HG03095 (cell line): ENCODE results near the gene THOC7.

Experiments used
- ATAC-seq: cut with Tn5 transposase; IDR thresholded peaks from one replicate; pipeline ENCODE4 v1.9.1; 2021; ENCODE audit warnings: moderate library complexity; ENCODE audit not compliant: unreplicated experiment

Gene THOC7

GRCh38 chr3:63863150-63864007, at the start of gene THOC7, which contains the start of gene ATXN7:
TSS of gene THOC7 (minus strand) at chr3:63863805. CDS start at chr3:63863790, 15 bp downstream.
TSS of gene ATXN7 (plus strand) at chr3:63863867. CDS start at chr3:63912599, 48,732 bp downstream.
- peak; percentile 61 for ATAC-seq

DNA sequence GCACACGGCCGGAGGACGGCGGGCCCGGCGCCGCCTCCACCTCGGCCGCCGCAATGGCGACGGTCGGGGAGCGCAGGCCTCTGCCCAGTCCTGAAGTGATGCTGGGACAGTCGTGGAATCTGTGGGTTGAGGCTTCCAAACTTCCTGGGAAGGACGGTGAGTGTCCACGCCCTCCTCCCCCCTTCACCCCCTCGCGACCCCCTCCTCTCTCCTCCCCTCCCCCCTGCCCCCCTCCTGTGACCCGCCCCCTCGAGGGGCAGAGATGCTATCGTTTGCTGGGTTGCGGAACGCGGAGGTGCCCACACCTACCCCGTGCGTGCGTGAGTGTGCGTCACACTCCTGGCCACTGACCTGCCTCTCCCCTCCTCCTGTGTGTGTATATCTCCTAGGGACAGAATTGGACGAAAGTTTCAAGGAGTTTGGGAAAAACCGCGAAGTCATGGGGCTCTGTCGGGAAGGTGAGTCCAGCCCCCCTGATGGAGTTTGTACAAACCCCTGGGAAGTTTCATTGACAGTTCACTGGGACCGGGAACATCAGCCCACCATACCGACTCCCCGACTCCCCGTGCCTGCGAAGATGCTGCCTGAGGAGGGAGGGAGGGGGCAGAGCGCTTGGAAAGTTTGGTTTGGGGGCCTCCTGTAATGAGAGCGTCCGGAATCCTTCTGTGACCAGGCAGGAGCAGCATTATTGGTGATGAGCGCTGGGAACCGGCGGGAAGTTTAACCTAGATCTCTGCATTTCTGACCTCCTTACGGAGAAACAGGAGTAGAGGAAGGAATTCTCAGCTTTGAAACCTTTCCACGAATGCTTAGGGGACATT, 49.4 kb upstream of the THOC7 start:
- ATAC-seq = no peak

DNA sequence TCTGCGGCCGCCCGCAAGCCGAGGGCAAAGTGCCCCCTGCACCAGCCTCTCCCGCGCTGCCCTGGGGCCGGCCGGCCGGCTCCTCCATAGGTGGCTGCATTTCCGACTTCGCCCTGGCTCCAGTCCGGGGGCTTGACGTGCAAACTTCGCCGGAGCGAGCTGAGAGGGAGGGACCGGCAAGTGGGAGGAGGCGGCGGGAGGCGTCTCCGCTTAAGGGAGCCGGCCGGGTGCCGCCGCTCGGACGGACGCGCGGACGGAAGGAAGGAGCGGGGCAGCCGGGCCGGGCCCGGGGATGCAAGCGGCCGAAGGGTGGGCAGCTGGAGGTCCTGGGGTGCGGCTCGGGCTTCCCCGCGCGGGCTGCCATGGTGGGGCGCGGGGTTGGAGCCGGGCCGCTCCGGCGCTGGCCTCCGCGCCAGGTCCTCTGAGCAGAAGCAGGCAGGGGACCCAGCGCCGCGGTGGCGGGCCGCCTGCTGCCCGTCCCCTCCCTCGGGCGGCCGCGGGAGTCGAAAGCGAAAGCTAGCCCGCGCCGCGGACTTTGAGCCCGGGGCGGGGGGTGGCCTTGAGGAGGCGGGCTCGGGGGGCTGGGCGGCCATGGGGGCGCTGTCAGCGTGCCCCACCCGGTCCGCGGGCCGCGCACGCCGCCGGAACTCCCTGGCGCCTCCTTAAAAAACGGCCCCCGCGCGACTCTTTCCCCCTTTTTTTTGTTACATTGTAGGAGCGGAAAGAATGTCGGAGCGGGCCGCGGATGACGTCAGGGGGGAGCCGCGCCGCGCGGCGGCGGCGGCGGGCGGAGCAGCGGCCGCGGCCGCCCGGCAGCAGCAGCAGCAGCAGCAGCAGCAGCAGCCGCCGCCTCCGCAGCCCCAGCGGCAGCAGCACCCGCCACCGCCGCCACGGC, 48.5 kb upstream of the THOC7 start, which contains the start of gene SCAANT1:
Gene SCAANT1 (minus strand): TSS at position 511 of the 895 bp plus-strand sequence.
- ATAC-seq = peak; percentile 83

DNA sequence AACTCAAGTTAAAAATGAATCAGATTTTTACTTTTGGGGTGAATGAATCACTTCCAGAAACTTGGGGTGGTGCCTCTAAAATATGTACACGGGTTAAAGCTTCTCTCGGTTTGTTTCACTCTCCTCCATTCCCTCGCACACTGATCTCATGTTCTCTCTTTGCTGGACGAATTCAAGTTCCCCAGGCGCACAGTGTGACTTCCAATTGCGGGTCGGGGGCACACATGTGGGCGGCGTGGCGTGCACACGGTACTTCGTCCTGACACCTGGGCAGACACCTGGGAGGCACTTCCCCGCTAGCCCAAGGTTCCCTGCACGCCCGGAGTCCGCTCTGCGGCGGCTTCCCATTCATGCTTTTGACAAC, 47.9 kb upstream of the THOC7 start:
- no peak for ATAC-seq

- ATAC-seq = no peak
Observed at GRCh38 chr3:63910891-63911290, 47.3 kb upstream of the THOC7 start.

DNA sequence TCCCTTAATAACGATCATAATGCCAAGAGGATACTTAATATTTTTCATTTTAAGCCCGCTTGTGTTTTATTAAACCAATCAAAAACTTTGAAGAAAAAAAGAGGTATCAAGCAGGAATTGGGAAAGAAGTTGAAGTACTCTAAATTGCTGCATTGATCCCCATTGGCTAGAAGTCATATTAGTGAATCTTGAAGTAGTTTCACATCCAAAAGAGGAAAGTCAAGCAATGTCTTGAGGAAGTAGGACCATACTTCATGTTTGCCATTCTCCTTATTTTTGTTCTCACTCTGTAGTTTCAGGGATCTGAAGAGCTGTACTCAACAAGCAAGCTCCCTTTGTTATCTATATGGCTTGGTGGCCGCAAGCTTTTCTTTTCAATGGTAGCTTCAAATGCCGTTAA, 46.4 kb upstream of the THOC7 start:
- ATAC-seq = no peak

DNA sequence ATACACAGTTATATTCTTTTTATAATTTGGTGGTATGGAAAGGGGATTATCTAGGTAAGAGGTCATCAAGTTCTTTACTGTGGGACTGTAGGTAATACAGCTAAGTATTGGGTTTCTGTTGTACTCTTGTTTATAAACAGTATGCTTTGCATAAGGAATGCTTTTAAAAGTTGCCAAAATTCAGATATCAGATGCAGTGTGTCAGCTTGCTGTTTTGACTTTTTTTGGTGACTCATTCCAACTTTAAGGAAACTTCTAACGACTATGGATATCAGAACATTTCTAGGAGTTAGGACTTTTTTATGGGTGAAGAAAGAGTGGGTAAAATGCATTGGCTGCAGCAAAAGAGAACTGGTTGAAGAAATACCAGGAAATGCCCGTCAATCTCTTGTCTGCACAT, 45.8 kb upstream of the THOC7 start:
- no peak for ATAC-seq

- no peak for ATAC-seq
Observed at GRCh38 chr3:63908776-63909175, 45.2 kb upstream of the THOC7 start.

GRCh38 chr3:63908081-63908736, 44.6 kb upstream of the THOC7 start:
- no peak for ATAC-seq

DNA sequence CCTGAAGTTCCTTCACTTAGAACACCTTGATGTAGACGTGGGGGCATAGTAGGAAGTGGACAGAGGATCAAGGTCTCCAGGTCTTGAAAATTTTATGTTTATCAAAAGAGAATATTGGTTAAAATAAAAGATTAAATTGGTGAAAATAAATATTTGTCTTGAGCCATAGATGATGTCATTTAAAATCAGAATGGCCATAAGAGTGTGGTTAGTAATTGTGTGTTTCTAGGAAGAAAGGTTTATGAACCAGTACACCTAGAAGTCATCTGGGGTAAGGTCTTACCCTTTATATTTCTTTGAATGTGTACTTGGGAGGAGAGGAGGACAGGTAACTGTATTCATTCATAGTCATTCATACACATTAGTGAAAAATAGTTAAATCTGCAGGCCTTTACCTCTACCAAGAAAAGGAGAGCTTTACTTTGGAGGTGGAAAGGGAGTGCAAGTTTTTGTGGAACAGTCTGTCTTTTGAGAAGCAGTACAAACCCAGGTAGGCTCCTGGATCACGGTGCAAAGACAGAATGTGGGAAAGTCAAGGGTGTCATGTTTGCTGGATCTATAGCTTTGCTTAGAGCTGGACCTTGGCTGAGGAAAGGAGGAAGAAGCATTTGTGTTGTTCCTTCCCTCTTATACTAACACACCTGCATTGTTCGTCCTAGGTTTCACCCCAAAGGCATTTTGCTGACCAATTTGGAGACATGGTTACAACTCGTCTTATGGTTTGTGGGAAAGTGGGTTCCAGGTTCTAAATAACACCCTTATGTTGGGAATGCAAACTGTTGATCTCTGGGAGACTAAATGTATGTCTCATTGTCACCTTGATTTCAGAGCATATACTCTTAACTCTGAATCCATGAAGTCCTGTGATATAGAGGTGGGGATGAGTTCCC, 42.4 kb upstream of the THOC7 start:
- ATAC-seq = no peak

GRCh38 chr3:63900459-63900858, 36.9 kb upstream of the THOC7 start:
- no peak for ATAC-seq

- ATAC-seq = no peak
Observed at GRCh38 chr3:63900010-63900409, 36.4 kb upstream of the THOC7 start.

- peak; percentile 83 for ATAC-seq
Observed at GRCh38 chr3:63896332-63897030, 32.9 kb upstream of the THOC7 start.

- ATAC-seq = no peak
Observed at GRCh38 chr3:63895422-63896189, 32.0 kb upstream of the THOC7 start.

DNA sequence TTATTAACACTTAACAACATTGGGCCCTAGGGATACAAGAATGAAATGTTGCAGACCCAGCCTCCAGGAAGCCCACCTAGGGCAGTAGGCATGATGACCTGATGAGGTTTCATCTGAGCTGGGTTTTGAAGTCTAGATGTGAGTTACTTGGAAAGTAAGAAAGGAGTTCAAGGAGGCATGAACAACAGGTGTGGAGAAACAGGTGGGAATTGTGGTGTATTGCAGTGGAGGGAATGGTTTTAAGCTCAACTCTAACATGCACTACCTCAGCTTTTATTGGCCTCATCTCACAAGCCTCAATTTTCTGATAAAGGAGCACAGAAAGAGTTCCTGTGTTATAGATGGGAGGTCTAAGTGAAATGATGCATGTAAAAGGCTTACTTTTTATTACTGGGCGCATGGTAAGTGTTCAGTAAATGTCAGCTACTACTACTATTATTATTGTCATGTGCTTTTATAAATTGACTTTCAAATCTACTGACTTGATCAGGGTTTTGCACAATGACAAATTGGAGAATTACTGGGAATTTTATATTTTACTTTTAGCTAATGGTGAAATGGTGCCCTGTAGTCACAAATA, 29.3 kb upstream of the THOC7 start:
- no peak for ATAC-seq

DNA sequence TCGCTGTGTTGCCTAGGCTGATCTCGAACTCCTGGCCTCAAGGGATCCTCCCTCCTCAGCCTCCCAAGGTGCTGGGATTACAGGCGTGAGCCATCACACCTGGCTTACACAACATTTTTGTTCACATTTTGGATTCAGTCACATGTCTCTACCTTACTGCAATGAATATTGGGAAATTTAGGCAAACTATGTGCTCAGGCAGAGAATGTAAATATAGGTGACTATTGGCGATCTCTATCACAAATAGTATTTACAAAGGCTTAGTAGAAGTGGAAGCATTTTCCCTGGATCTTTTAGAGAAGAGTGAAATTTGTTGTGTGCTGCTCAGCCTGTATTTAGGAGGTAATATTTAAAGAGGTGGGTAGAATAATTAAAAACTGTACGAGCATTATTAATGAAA, 27.9 kb upstream of the THOC7 start:
- ATAC-seq = no peak

- no peak for ATAC-seq
Observed at GRCh38 chr3:63886858-63887257, 23.3 kb upstream of the THOC7 start.

DNA sequence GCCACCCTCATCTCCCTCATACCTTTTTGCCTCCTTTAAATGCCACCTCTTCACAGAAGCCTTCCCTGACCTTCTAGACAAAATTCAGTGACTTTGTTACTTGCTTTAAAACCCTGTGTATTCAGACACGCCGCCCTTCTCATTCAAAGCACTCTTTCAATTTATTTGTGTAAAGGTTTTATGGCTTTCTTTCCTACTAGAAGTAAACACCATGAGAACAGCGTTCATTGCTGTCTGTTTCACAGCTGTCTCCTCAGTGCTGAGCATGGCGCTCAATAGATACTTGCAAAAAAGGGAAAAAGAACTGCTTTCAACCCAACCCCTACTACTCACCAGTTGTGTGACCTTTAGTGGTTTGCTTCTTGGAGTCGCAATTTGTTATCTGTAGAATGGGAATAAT, 17.0 kb upstream of the THOC7 start:
- ATAC-seq = no peak
